Liver (tissue), 9 donors: Measurements from ENCODE around the gene FAM227B. TPM values are rescaled to one million over a fixed set of nuclear protein-coding genes. Genes with fewer than 3 reads are reported as not detected.

Source experiments
- DNase-seq: peaks from one replicate; pipeline ENCODE4 v3.0.0-alpha.2; 2017; ENCODE audit warnings: low spot score
- H3K27ac ChIP-seq, 2 donors: one replicate each; pipeline ENCODE4 v1.7.0; 2013; ENCODE audit warnings: inconsistent platforms in 2 of 2, low read length in 2 of 2, control low read depth in 1 of 2, low read depth in 1 of 2, mild to moderate bottlenecking in 1 of 2
- H3K27me3 ChIP-seq, 4 donors: one replicate each; pipeline versions ENCODE4 v1.6.1 to v1.7.0; 2013; ENCODE audit warnings: low read length in 3 of 4, inconsistent platforms in 1 of 4, mild to moderate bottlenecking in 1 of 4, moderate library complexity in 1 of 4; ENCODE audit not compliant: control insufficient read depth in 4 of 4, insufficient read depth in 4 of 4
- H3K36me3 ChIP-seq, 4 donors: one replicate each; pipeline versions ENCODE4 v1.6.1 to v1.7.0; 2013; ENCODE audit warnings: low read length in 3 of 4, mild to moderate bottlenecking in 3 of 4, low read depth in 1 of 4, moderate library complexity in 1 of 4; ENCODE audit not compliant: control insufficient read depth in 4 of 4, insufficient read depth in 3 of 4
- H3K4me1 ChIP-seq, 4 donors: one replicate each; pipeline versions ENCODE4 v1.6.1 to v1.7.0; 2013; ENCODE audit warnings: low read length in 3 of 4, mild to moderate bottlenecking in 3 of 4, moderate library complexity in 1 of 4; ENCODE audit not compliant: control insufficient read depth in 4 of 4, insufficient read depth in 4 of 4
- H3K4me3 ChIP-seq, 3 donors: one replicate each; pipeline versions ENCODE4 v1.6.1 to v1.7.0; 2013; ENCODE audit warnings: low read length in 3 of 3, control low read depth in 1 of 3, low read depth in 1 of 3, mild to moderate bottlenecking in 1 of 3
- H3K9ac ChIP-seq, 2 donors: one replicate each; pipeline ENCODE4 v1.7.0; 2013; ENCODE audit warnings: low read length in 2 of 2, mild to moderate bottlenecking in 2 of 2, moderate library complexity in 2 of 2, control low read depth in 1 of 2, low read depth in 1 of 2
- H3K9me3 ChIP-seq, 4 donors: one replicate each; pipeline versions ENCODE4 v1.6.1 to v1.7.0; 2013; ENCODE audit warnings: low read length in 3 of 4; ENCODE audit not compliant: control insufficient read depth in 4 of 4
- ATF3 ChIP-seq: IDR thresholded peaks from 2 replicates; pipeline ENCODE4 v1.6.1; 2016; ENCODE audit warnings: antibody characterized with exemption
- CTCF ChIP-seq: fragments of 150-350 bp; IDR thresholded peaks from 2 replicates; pipeline ENCODE4 v1.5.1; 2017; ENCODE audit warnings: improper control_type of control experiment, low read depth, low read length; ENCODE audit not compliant: missing input control
- EGR1 ChIP-seq, 2 donors: IDR thresholded peaks; 2 replicates each; pipeline ENCODE4 v1.6.1; 2016 to 2018; ENCODE audit warnings: antibody characterized with exemption in 2 of 2, low read depth in 2 of 2
- FOXA1 ChIP-seq: IDR thresholded peaks from 2 replicates; pipeline ENCODE4 v1.6.1; 2016; ENCODE audit warnings: antibody characterized with exemption
- FOXA2 ChIP-seq: IDR thresholded peaks from 2 replicates; pipeline ENCODE4 v1.6.1; 2016; ENCODE audit warnings: antibody characterized with exemption
- GABPA ChIP-seq, 2 donors: IDR thresholded peaks in 1 of 2; conservative IDR thresholded peaks in 1 of 2; 2 replicates each; pipeline ENCODE4 v1.6.1; 2016; ENCODE audit warnings: antibody characterized with exemption in 2 of 2, mild to moderate bottlenecking in 1 of 2, moderate library complexity in 1 of 2
- HNF4A ChIP-seq, 2 donors: conservative IDR thresholded peaks; 2 replicates each; pipeline ENCODE4 v1.6.1; 2016; ENCODE audit warnings: antibody characterized with exemption in 2 of 2, mild to moderate bottlenecking in 2 of 2
- JUND ChIP-seq, 2 donors: IDR thresholded peaks; 2 replicates each; pipeline ENCODE4 v1.6.1; 2016; ENCODE audit warnings: antibody characterized with exemption in 2 of 2
- NR2F2 ChIP-seq: IDR thresholded peaks from 2 replicates; pipeline ENCODE4 v1.6.1; 2016; ENCODE audit warnings: antibody characterized with exemption
- RAD21 ChIP-seq, 2 donors: IDR thresholded peaks; 2 replicates each; pipeline ENCODE4 v1.6.1; 2016; ENCODE audit warnings: antibody characterized with exemption in 2 of 2, mild to moderate bottlenecking in 2 of 2
- RXRA ChIP-seq, 2 donors: IDR thresholded peaks; 2 replicates each; pipeline ENCODE4 v1.6.1; 2017 to 2018; ENCODE audit warnings: antibody characterized with exemption in 2 of 2, mild to moderate bottlenecking in 1 of 2
- SP1 ChIP-seq: IDR thresholded peaks from 2 replicates; pipeline ENCODE4 v1.6.1; 2018; ENCODE audit warnings: antibody characterized with exemption, mild to moderate bottlenecking
- TAF1 ChIP-seq: conservative IDR thresholded peaks from 2 replicates; pipeline ENCODE4 v1.6.1; 2016; ENCODE audit warnings: antibody characterized with exemption, mild to moderate bottlenecking
- YY1 ChIP-seq: IDR thresholded peaks from 2 replicates; pipeline ENCODE4 v1.6.1; 2016; ENCODE audit warnings: antibody characterized with exemption, mild to moderate bottlenecking
- ZBTB33 ChIP-seq: IDR thresholded peaks from 2 replicates; pipeline ENCODE4 v1.6.1; 2016; ENCODE audit warnings: antibody characterized with exemption
- WGBS: extraction: QIAGEN DNeasy Blood & Tissue Kit; methylation state at CpG from one replicate; pipeline ENCODE4 v1.1.7; 2013; 5-methylcytosine and 5-hydroxymethylcytosine counted together
- polyA plus RNA-seq, 2 donors: library from polyadenylated mRNA; stranded (reverse) in 1 of 2; unstranded in 1 of 2; fragments of 200-250 nt in 1 of 2; fragments of >200 nt in 1 of 2; fragmentation: Nextera tagmentation in 1 of 2; extraction: Ambion mirVana in 1 of 2; gene quantifications; one replicate each; pipeline versions ENCODE4 v1.2.1 to v1.2.3, GENCODE V29; 2013 to 2015
- total RNA-seq, 2 donors: library from RNA; depleted of rRNA; stranded (reverse); fragments of >200 nt; gene quantifications; one replicate each; pipeline ENCODE4 v1.2.3, GENCODE V29; 2014
- TF ChIP-seq, protein P1 (sequence below): IDR thresholded peaks from 2 replicates; pipeline ENCODE4 v1.6.1; 2016; ENCODE audit warnings: antibody characterized with exemption
- donor health status: healthy.
- donor health status: healthy.
- donor health status: healthy.
- donor health status: healthy.
- donor health status: healthy.

FAM227B gene
- total and polyA plus RNA-seq, 4 donors: 1.3 to 5.1 (median 3.8) TPM

DNA sequence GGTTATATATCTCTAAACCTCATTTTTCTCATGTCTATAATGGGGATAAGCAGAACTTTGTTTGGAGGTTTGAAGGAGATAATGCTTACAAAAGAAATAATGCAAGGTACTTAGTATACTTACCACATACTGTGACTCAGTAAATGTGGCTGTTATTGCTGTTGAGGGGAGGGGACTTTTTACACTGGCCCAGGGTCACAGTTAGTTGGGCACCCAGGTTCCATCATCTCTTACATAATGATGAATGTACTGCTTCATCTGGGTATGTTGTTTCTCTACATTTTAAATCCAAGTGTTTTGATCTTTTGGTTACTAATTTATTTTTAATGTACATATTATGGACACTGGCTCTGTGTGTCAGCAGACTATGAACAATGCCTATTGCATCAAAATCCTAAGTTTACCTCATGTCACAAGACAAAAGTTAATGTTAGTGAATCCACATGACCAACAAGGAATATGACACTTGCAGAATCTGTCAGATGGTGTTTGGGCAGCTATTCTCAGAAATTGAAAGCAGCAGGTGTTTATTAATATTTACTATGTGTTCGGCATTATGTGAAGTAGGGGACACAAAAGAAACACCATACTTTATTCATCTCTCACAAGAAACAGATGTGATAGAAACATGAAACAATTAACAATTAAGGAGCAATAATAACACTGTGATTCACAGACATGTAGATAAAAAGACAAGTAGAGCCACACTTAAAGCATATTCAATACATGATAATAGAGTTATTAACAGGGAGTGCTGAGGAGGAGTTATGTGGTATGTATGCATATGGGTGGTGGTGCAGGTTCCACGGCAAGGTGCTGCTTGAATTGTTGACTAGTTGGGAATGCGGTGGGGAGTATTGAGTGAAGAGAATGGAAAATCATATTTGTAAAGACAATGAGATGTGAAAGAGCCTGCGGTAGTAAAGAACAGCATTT is 340.8 kb downstream of the FAM227B start:
- H3K9ac ChIP-seq: no peak overlapping the region
- TF ChIP-seq SP1 (no peak), EGR1 (IDR thresholded peaks at IDR 0.05; ENCODE audit: low read depth in 2 of 2) (no peak), JUND (IDR thresholded peaks at IDR 0.05) (no peak), RAD21 (IDR thresholded peaks at IDR 0.05) (no peak), TAF1 (no peak), GABPA (IDR thresholded peaks at IDR 0.05 in 1 of 2, conservative IDR thresholded peaks at IDR 0.05 in 1 of 2) (no peak), ATF3 (no peak), RXRA (IDR thresholded peaks at IDR 0.05) (no peak)
- TF ChIP-seq, protein P1, sequence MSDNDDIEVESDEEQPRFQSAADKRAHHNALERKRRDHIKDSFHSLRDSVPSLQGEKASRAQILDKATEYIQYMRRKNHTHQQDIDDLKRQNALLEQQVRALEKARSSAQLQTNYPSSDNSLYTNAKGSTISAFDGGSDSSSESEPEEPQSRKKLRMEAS: no peak
- no peaks in the 10 kb centered on the region for H3K27me3 ChIP-seq
- no peak overlapping the region for H3K4me3 ChIP-seq
- no peak for DNase-seq
- peaks cover 1 to 16% (median 14%) of the 10 kb centered on the region in 4 donors for H3K36me3 ChIP-seq
- no peaks in the 10 kb centered on the region for H3K9me3 ChIP-seq
- H3K4me1 ChIP-seq: no peaks in the 10 kb centered on the region
- H3K27ac ChIP-seq: no peak overlapping the region
- WGBS: 96% methylated on average over 4 of the region's 4 CpGs

DNA sequence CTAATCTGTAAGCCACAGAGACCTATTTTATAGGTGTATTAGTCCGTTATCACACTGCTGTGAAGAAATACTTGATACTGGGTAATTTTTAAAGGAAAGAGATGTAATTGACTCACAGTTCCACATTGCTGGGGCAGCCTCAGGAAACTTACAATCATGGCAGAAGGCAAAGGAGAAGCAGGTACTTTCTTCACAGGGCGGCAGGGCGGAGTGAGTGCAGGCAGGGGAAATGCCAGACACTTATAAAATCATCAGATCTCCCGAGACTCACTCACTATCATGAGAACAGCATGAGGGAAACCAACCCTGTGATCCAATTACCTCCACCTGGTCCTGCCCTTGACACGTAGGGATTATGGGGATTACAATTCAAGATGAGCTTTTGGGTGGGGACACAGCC is 341.9 kb downstream of the FAM227B start:
- H3K27ac ChIP-seq: no peak overlapping the region
- DNase-seq: no peak
- no peak overlapping the region for H3K9ac ChIP-seq
- no peaks in the 10 kb centered on the region for H3K9me3 ChIP-seq
- WGBS: 97% methylated on average over 5 of the region's 5 CpGs
- no peaks in the 10 kb centered on the region for H3K27me3 ChIP-seq
- H3K4me3 ChIP-seq: no peak overlapping the region
- no peaks in the 10 kb centered on the region for H3K4me1 ChIP-seq
- TF ChIP-seq GABPA (IDR thresholded peaks at IDR 0.05 in 1 of 2, conservative IDR thresholded peaks at IDR 0.05 in 1 of 2) (no peak), ATF3 (no peak), RAD21 (IDR thresholded peaks at IDR 0.05) (no peak), SP1 (no peak), YY1 (no peak), ZBTB33 (no peak), EGR1 (IDR thresholded peaks at IDR 0.05; ENCODE audit: low read depth in 2 of 2) (no peak), JUND (IDR thresholded peaks at IDR 0.05) (no peak), CTCF (no peak), NR2F2 (no peak), RXRA (IDR thresholded peaks at IDR 0.05) (no peak), TAF1 (no peak), FOXA1 (no peak), FOXA2 (no peak), HNF4A (conservative IDR thresholded peaks at IDR 0.05) (no peak)
- TF ChIP-seq, protein P1: no peak
- peaks cover 1 to 9% (median 8%) of the 10 kb centered on the region in 4 donors for H3K36me3 ChIP-seq

Other genes with a start within 250 kb of the FAM227B start
- under 1 TPM in 1 of 2 donors, not detected in 1; 0.33 TPM for gene FGF7, start 197.6 kb downstream of the FAM227B start, total RNA-seq
- under 1 TPM; 0.13 to 0.62 TPM for gene FGF7, start 197.6 kb downstream of the FAM227B start, polyA plus RNA-seq
- gene DTWD1, start 230 bp upstream of the FAM227B start, total RNA-seq: 10 to 100 TPM; 10.5 to 10.8 TPM
- 1 to 10 TPM; 5.8 to 8.9 TPM for gene DTWD1, start 230 bp upstream of the FAM227B start, polyA plus RNA-seq